Peyer's patch (tissue), 4 donors: ENCODE measurements around the gene RBBP8NL.

Source experiments
- CTCF ChIP-seq, 6 experiments: fragments of 450-650 bp in 4 of 6; fragments of 200-600 bp in 2 of 6; sonication (generic) in 1 of 6; IDR thresholded peaks; one replicate each; pipeline ENCODE4 v1.5.1; 2017 to 2019; ENCODE audit warnings: antibody characterized with exemption in 6 of 6, mild to moderate bottlenecking in 3 of 6, moderate library complexity in 1 of 6
- POLR2A ChIP-seq, 2 donors: fragments of 450-650 bp; IDR thresholded peaks; one replicate each; pipeline ENCODE4 v1.5.1; 2017; ENCODE audit warnings: antibody characterized with exemption in 2 of 2, mild to moderate bottlenecking in 2 of 2, moderate library complexity in 2 of 2

- TF ChIP-seq CTCF (IDR thresholded peaks at IDR 0.05), result no peak
- TF ChIP-seq POLR2A (IDR thresholded peaks at IDR 0.05), result peak in 1 of 2 donors; percentile 12
Observed at GRCh38 chr20:62472941-62473585, 45.7 kb upstream of the RBBP8NL start.
